ENCODE measurements around the gene SH3PXD2B.
A peak's percentile ranks its signal among the peaks of the same experiment; 100 is the strongest.
"Not testable (repeated sequence)": the region's sequence is repeated elsewhere in the genome, so short reads cannot be mapped to it uniquely, and the experiment has no call there.

The SH3PXD2B gene

DNA sequence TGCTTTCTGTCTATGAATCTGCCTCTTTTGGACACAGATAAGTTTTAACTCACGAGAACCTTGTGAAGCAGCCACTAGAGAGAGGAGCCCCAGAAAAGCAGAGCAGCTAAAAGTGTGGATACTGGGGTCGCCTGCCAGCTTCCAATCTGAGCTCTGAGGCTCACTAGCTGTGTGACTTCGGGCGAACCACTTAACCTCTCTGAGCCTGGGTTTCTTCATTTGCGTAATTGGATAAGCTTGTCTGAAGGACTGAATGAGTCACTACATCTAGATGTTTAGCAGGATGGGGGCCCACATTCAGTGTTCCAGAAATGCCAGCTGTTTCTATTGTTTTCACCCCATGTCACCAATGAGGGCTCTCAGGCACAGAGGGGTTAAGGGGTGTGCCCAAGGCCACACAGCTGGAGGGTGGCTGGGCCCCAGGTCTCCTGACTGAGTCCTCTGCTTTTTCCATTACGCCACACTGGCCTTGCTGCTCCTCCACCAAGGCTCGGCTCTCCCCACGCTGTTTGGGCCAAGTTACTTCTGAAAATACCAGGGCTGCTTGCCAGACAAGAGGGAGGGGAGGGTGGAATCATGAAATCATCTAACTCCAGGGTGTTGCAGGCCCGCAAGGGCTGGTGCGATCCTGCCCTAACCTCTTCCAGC lies 36.2 kb downstream of the SH3PXD2B start:
- DNase-seq (ENCODE audit: low read depth, low spot score), result peak; percentile 32

DNA sequence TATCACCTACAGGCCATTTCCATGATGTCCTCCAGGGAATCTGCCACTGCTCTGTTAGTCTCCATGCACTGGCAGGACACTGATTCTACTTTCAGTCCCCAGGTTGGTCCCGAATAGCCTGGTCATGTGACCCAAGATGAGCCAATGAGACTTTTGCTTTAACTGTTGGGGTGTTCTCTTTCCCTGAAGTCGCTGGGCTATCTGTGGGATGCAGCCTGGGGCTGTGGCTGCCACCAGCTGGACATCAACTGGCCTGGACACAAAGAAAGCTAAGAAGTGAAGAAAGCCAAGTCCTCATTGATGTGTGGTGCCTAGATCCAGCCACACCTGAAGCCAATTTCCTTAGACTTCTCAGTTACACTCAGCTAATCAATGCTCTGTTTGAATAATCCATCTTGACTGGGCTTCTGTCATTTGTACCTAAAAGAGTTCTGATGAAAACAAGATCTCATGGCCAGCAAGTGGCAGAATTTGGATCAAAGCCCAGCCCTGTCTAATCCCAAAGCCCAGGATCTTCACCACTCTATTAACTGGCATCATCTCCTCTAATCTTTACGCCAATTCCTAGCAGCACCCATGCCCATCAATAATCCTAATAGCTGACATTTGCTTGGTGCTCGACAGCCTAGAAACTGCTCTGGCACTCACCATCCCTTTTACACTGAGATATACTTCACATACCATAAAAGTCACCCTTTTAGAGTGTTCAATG lies 37.0 kb downstream of the SH3PXD2B start:
- DNase-seq (ENCODE audit: low read depth, low spot score), result no peak

DNA sequence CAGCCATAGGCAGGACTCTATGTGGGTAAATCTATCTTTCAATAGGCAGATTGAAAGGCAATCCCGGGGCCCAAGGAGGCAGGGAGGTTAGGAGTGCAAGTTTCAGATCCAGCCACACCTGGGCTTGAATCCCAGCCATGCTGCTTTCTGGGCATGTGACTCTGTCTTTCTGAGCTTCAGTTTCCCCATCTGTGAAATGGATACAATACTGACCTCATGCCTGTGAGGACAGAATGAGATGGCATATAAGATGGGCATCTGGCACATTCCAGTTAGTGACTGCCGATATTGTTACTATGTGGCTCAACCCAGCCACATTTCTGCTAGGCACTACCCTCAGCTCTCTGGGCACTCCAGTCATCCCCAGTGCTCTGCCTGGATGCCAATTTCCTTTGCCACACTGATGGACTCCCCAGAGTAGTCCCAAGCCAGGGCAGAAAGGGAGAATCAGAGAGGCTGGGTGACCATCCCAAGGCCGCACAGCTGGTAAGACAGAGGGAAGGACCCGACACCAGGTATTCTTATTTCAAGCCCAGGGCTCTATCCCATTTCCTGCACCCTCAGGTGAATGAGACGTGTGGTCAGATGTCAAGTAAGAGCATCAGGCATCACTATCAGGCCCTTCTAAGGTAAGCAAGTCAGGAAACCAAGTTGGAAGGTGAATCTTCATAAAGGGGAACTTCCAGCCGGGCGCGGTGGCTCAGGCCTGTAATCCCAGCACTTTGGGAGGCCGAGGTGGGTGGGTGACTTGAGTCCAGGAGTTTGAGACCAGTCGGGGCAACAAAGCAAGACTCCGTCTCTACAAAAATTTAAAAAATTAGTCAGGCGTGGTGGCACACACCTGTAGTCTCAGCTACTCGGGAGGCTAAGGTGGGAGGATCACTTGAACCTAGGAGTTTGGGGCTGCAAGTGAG lies 38.7 kb downstream of the SH3PXD2B start:
- DNase-seq (ENCODE audit: low read depth, low spot score), result no peak

- DNase-seq (ENCODE audit: low read depth, low spot score), result no peak
Observed at GRCh38 chr5:172414531-172415361, 39.6 kb downstream of the SH3PXD2B start.

DNA sequence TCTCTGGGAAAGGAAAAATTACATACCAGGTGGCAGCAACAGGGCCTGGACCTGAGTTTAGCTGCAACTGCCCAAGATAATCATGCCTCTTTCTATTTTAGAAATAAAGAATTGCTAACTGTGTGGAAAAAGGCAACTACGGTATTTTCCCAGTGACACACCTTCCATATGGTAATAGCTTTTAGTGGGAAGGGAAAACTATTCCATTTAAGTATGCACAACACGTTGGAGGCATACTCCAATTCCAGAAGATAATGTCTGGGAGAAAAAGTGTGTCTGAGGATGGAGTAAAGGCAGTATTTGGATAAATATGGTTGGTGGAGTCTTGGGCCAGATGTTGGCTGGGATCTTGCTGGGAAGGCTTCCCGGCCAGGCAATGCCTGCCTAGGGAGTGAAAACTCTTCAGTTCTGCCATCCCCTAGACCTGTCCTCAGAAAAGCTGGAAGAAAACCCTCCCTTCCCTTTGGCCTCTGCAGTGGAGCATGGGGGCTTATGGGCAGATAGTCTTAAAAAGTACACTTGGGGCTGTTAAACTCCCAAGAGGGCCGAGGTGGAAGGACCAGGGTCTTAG lies 40.6 kb downstream of the SH3PXD2B start:
- no peak for DNase-seq (ENCODE audit: low read depth, low spot score)

- DNase-seq (ENCODE audit: low read depth, low spot score), result peak; percentile 36
Observed at GRCh38 chr5:172412724-172413286, 41.5 kb downstream of the SH3PXD2B start.

DNA sequence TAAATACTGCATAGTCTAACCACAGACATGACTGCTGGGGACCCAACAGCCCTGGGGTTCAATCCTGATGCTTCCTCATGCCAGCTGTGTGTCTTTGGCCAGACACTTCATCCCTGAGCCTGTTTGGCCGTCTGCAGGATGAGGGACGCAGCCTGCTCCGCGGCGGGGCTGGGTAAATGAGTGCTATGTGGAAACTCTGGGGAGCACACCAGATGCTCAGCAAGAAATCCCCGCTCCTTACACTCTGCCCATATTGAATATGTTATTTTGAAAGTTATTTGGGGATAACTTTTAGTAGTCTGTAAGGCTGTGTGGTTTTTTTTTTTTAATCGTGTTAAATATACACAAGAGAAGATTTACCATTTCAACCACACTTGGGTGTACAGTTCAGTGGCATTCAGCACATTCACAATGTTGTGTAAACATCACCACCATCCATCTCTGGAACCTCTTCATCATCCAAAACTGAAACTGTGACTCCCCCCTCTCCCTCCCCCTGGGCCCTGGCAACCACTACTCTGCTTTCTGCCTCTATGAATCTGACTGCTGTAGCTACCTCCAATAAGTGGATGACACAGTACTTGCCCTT lies 42.7 kb downstream of the SH3PXD2B start:
- DNase-seq (ENCODE audit: low read depth, low spot score), result no peak

GRCh38 chr5:172410662-172411483 lies 43.5 kb downstream of the SH3PXD2B start:
- no peak for DNase-seq (ENCODE audit: low read depth, low spot score)

DNA sequence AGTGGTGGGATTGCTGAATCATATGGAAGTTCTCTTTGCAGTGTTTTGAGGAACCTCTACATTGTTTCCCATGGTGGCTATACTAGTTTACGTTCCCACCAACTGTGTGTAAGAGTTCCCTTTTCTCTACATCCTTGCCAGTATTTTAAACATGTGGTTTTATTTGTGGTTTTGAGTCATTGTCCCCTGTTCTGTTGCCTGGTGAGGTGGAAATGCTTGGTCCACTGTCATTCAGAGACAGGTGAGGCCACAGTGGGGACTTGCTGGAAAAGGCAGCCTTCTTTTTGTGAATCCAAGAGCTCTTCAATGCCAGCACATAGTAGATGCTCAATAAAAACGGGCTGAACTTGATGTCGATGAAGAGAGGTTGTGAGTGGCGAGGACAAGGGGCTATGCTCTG lies 44.2 kb downstream of the SH3PXD2B start:
- no peak for DNase-seq (ENCODE audit: low read depth, low spot score)

DNA sequence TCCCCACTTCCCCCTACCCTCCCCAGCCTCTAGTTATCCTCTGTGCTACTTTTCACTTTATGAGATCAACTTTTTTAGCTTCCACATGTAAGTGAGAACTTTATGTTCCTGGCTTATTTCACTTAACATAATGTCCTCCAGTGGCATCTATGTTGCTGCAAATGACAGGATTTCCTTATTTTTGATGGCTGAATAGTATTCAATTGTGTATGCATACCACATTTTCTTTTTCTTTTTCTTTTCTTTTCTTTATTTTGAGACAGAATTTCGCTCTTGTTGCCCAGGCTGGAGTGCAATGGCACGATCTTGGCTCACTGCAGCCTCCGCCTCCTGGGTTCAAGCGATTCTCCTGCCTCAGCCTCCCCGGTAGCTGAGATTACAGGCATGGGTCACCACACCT lies 44.8 kb downstream of the SH3PXD2B start:
- DNase-seq (ENCODE audit: low read depth, low spot score), result not testable (repeated sequence)

- DNase-seq (ENCODE audit: low read depth, low spot score), result no peak
Observed at GRCh38 chr5:172407822-172408221, 46.5 kb downstream of the SH3PXD2B start.

- DNase-seq (ENCODE audit: low read depth, low spot score), result no peak
Observed at GRCh38 chr5:172407241-172407691, 47.1 kb downstream of the SH3PXD2B start.

DNA sequence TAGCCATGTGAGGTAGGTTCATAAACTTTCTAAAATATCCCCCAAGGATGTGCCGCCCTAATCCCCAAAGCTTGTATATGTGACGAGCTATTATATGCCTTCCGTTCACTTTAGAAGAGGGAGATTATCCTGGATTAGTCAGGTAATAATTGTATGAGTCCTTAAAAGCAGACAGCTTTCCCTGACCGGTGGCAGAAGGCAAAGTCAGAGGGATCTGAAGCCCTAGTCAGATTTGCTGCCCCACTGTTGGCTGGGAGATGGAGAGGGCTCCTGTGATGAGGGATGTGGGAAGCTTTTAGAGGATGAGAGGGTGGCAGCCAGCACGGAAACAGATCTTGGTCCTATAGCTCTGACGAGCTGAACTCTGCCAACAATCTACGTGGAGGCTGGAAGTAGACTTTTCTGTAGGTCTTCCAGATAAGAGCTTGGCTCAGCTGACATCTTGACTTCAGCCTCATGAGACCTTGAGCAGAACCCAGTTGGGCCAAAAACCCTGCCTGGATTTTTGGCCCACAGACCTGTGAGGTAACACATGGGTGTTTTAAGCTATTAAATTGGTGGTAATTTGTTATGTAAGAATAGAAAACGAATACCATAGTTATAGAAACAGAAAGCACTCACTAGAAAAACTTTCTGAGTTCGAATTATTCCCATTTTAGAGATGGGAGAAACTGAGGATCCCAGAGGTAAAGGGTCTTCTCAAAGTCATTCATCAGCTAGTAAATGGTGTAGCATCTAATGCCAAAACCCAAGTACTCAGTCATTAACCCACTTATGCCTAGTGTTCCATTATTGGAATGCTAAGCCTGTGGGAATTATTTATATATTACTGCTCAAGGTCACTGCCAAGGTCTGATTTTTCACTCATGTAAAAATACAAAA lies 48.9 kb downstream of the SH3PXD2B start:
- DNase-seq (ENCODE audit: low read depth, low spot score), result no peak

DNA sequence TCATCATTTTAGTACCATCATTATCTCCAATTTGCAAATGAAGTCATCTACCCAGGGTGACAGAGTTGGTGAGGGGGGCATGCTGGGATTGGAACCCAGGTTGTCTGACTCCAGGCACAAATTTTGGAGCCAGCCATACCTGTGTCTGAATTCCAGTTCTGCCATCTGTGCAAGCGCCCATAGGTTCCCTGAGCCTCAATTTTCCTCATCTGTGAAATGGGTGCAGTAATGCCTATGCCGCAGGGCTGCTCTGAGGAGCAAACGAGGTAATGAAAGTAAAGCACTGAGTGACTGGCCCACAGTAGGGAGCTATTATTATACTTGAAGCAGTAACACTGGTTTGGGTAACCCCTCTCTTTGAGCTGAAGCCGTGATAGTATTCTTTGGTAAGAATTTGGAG lies 49.6 kb downstream of the SH3PXD2B start:
- DNase-seq (ENCODE audit: low read depth, low spot score), result no peak

- no peak for DNase-seq (ENCODE audit: low read depth, low spot score)
Observed at GRCh38 chr5:172403817-172404216, 50.5 kb downstream of the SH3PXD2B start.

- DNase-seq (ENCODE audit: low read depth, low spot score), result peak; percentile 35
Observed at GRCh38 chr5:172403189-172403796, 51.0 kb downstream of the SH3PXD2B start.

- DNase-seq (ENCODE audit: low read depth, low spot score), result no peak
Observed at GRCh38 chr5:172402531-172403188, 51.7 kb downstream of the SH3PXD2B start.

All from ELF-1 (cell line).